NCI-H2171 treated with DMSO at 0.1 percent for 48 hours (cell line): ENCODE measurements around the gene NCOA4.
"Not testable (repeated sequence)": the region's sequence is repeated elsewhere in the genome, so short reads cannot be mapped to it uniquely, and the experiment has no call there.

ENCODE experiments used
- DNase-seq: peaks from one replicate; lab custom pipeline; 2025; lab: John Stamatoyannopoulos, UW

The NCOA4 gene

DNA sequence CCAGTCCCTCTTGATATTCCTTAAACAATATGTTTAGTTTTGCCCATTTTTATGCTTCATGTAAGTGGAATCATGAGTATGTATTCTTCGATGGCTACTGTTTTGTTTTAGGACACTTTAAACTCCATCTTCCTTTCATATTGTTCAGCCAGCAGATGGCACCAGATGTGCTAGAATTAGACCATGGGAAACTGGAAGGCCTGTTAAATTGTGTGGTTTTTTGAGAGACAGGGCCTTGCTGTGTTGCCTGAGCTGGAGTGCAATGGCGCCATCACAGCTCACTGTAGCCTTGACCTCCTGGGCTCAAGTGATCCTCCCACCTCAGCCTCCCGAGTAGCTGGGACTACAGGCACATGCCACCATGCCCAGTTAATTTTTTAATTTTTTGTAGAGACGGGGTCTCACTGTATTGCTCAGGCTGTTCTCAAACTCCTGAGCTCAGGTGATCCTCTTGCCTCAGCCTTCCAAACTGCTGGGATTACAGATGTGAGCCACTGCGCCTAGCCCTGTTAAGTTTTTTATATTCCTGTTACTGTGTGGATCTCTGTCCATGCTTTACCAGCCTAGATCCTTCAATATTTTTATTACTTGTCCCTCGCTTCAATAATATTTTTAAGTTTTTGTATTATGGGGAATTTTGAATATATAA lies 46.8 kb downstream of the NCOA4 start:
- DNase-seq, result peak; percentile 25

GRCh38 chr10:45981367-45981766 lies 49.1 kb downstream of the NCOA4 start:
- not testable (repeated sequence) for DNase-seq

DNA sequence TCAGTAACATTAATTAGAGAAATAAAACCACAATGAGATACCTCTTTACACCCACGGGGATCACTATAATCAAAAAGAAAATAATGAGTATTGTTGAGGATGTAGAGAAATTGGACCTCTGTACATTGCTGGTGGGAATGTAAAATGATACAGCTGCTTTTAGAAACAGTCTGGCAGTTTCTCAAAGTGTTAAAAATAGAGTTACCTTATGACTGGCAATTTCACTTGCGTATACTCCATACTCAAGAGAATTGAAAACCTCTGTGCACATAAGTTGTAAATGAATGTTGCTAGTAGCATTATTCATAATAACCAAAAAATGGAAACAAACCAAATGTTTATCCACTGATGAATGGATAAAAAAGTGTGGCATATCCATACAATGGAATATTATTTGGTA lies 51.9 kb downstream of the NCOA4 start:
- not testable (repeated sequence) for DNase-seq

- DNase-seq, result not testable (repeated sequence)
These were observed 56.4 kb downstream of the NCOA4 start for GRCh38 chr10:45974041-45974440.

DNA sequence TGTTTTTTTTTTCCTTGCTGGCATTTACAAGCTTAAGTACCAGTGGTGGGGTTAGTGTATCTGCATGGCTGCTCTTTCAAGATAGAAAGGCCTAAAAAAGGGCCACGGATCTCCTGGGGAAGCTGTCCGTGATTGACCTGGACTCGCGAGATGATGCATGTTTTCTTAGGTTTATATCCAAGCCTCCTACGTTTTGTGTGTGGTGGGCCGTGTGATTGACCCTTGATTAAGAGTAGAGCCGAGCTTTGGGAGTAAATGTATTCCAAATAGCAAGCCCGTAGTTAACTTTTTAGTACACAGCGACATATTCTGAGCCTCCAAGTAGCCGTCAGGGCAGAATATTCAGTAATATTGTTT lies 57.6 kb downstream of the NCOA4 start:
- DNase-seq, result not testable (repeated sequence)

- DNase-seq, result peak; percentile 71
These were observed 58.2 kb downstream of the NCOA4 start, which contains the start of gene TIMM23 for GRCh38 chr10:45972106-45972812. Gene TIMM23, plus strand, starts transcription at chr10:45972489. Its CDS starts 136 bp downstream, at chr10:45972625.

- DNase-seq, result not testable (repeated sequence)
These were observed 58.7 kb downstream of the NCOA4 start for GRCh38 chr10:45971742-45972105.

DNA sequence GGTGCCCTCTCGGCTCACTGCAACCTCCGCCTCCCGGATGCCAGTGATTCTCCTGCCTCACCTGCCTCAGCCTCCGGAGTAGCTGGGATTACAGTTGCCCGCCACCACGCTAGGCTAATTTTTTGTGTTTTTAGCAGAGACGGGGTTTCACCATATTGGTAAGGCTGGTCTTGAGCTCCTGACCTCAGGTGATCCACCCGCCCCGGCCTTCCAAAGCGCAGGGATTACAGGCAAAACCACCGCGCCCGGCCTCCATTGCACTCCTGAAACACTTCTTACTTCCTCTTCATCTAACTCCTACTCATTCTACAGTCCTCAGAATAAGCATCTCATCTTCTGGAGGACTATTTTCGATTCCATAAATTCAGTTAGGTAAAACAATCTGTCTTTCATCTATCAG lies 59.4 kb downstream of the NCOA4 start:
- not testable (repeated sequence) for DNase-seq

- DNase-seq, result not testable (repeated sequence)
These were observed 67.6 kb downstream of the NCOA4 start for GRCh38 chr10:45962686-45963452.

GRCh38 chr10:45957928-45958327 lies 72.5 kb downstream of the NCOA4 start:
- not testable (repeated sequence) for DNase-seq

GRCh38 chr10:45956634-45957033 lies 73.8 kb downstream of the NCOA4 start:
- DNase-seq, result not testable (repeated sequence)
